Measurements from ENCODE around the gene GLS2. TPM values are rescaled to one million over a fixed set of nuclear protein-coding genes. Genes with fewer than 3 reads are reported as not detected.

The GLS2 gene
- total RNA-seq, 3 donors from 2014 or later: 0.16 to 5.1 (median 4.6) TPM

- H3K36me3 ChIP-seq: no peaks in the 10 kb centered on the region
- intact Hi-C loops (cut with DNase I; ENCODE audit: low total_unique reads): loop anchor here (2.0 kb wide), 1 partner anchor 350 kb away; the partner anchor contains the start of gene ZC3H10
- DNase-seq (ENCODE audit: low spot score in 2 of 2): peak in 1 of 2 donors; percentile 51
- peak overlapping the region; percentile 78 to 84 (median 81) for H3K4me3 ChIP-seq
- H3K27me3 ChIP-seq: no peaks in the 10 kb centered on the region
- peak overlapping the region; percentile 90 to 92 for H3K27ac ChIP-seq
- H3K9me3 ChIP-seq: no peaks in the 10 kb centered on the region
- no peak for TF ChIP-seq POLR2A (IDR thresholded peaks at IDR 0.05)
- H3K4me1 ChIP-seq: peaks cover 0 to 6% of the 10 kb centered on the region in 2 donors
Measured at GRCh38 chr12:56469007-56469930, 18.7 kb downstream of the GLS2 start.

DNA sequence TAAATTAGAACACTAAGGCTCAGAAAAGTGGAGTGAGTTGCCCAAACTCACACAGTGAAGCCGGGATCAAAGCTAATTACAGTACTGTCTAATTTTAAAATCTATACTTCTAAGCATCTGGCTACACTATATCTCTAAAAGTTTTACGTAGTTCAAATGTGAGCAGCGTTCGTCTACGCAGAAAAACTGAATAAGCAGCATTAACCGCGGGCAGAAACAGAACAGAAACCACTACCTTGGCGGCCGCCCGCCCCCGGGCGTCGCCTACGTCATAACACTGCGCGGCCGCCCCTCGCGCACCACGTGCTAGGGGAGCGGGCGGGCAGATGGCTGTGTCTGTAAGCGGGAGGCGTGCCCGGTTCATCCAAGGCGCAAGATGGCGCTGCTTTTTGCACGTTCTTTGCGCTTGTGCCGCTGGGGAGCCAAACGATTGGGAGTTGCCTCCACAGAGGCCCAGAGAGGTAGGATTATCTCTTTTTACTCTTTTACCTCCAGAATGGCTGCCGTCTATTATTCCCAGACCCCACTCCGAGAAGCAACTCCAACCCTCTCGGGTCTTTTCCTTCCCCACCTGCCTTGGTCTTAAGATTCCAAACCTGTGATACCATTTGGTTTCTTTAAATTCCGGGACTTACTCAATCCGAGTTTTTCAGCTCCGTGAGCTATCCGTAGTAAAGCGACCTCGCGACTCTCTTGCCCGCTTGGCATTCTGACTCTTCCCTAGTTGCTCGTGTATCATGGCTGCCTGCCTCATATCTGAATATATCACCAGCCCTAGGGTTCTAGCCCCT, 19.6 kb downstream of the GLS2 start, which contains the start of gene SPRYD4:
Gene SPRYD4, plus strand, starts transcription at position 363 of the 791 bp plus-strand sequence. Its CDS starts 14 bp downstream, at position 377.
- H3K27me3 ChIP-seq: no peaks in the 10 kb centered on the region
- H3K4me3 ChIP-seq: peak within 1 kb of the TSS; percentile 78 to 84 (median 81)
- TF ChIP-seq, protein P1, sequence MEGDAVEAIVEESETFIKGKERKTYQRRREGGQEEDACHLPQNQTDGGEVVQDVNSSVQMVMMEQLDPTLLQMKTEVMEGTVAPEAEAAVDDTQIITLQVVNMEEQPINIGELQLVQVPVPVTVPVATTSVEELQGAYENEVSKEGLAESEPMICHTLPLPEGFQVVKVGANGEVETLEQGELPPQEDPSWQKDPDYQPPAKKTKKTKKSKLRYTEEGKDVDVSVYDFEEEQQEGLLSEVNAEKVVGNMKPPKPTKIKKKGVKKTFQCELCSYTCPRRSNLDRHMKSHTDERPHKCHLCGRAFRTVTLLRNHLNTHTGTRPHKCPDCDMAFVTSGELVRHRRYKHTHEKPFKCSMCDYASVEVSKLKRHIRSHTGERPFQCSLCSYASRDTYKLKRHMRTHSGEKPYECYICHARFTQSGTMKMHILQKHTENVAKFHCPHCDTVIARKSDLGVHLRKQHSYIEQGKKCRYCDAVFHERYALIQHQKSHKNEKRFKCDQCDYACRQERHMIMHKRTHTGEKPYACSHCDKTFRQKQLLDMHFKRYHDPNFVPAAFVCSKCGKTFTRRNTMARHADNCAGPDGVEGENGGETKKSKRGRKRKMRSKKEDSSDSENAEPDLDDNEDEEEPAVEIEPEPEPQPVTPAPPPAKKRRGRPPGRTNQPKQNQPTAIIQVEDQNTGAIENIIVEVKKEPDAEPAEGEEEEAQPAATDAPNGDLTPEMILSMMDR (IDR thresholded peaks at IDR 0.05): peak in 2 of 3 donors; percentile 11 to 15
- TF ChIP-seq POLR2AphosphoS5 (IDR thresholded peaks at IDR 0.05) (peak; percentile 97 to 98 (median 98)), POLR2A (IDR thresholded peaks at IDR 0.05) (peak; percentile 96)
- H3K4me1 ChIP-seq: peaks cover 0 to 6% of the 10 kb centered on the region in 2 donors
- H3K36me3 ChIP-seq: no peaks in the 10 kb centered on the region
- peak within 1 kb of the TSS; percentile 90 to 92 for H3K27ac ChIP-seq
- DNase-seq (ENCODE audit: low spot score in 2 of 2): peak; percentile 92 to 93
- H3K9me3 ChIP-seq: no peaks in the 10 kb centered on the region
- intact Hi-C loops (cut with DNase I; ENCODE audit: low total_unique reads): loop anchor here (2.0 kb wide), 1 partner anchor 350 kb away; the partner anchor contains the start of gene ZC3H10

DNA sequence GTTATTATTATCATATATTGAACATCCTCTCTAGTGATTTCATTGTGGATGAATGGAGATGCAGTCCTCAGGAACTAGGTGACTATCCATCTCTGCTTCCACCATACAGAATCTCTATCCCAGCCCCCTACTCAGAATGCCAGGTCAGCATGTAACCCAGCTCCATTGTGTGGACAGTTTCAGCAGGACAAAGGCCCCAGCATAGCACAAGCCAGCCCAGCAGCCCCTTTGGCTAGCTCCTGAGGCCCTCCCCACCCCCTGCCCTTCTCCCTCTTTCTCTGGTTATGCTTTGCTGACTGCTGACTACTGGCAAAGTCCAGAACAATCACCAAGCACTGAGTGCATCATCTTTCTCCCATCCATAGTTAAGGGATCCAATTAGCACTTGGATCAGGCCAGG, 25.4 kb downstream of the GLS2 start:
- TF ChIP-seq, protein P1 (IDR thresholded peaks at IDR 0.05): no peak
- no peak for TF ChIP-seq POLR2AphosphoS5 (IDR thresholded peaks at IDR 0.05)
- no peak for TF ChIP-seq POLR2A (IDR thresholded peaks at IDR 0.05)
- Histone ChIP-seq H3K27me3 (no peaks in the 10 kb centered on the region), H3K36me3 (no peaks in the 10 kb centered on the region), H3K4me1 (no peaks in the 10 kb centered on the region), H3K4me3 (no peak overlapping the region), H3K27ac (no peak overlapping the region), H3K9me3 (no peaks in the 10 kb centered on the region)
- DNase-seq (ENCODE audit: low spot score in 2 of 2): no peak
- intact Hi-C loops (cut with DNase I; ENCODE audit: low total_unique reads): no loop called here

GRCh38 chr12:56461235-56462159, 26.5 kb downstream of the GLS2 start:
- no peak overlapping the region for H3K27ac ChIP-seq
- TF ChIP-seq POLR2A (IDR thresholded peaks at IDR 0.05): no peak
- TF ChIP-seq, protein P1 (IDR thresholded peaks at IDR 0.05): no peak
- no peak for TF ChIP-seq POLR2AphosphoS5 (IDR thresholded peaks at IDR 0.05)
- intact Hi-C loops (cut with DNase I; ENCODE audit: low total_unique reads): no loop called here
- no peaks in the 10 kb centered on the region for H3K36me3 ChIP-seq
- H3K27me3 ChIP-seq: no peaks in the 10 kb centered on the region
- H3K4me1 ChIP-seq: no peaks in the 10 kb centered on the region
- H3K9me3 ChIP-seq: no peaks in the 10 kb centered on the region
- no peak for DNase-seq (ENCODE audit: low spot score in 2 of 2)
- H3K4me3 ChIP-seq: no peak overlapping the region

DNA sequence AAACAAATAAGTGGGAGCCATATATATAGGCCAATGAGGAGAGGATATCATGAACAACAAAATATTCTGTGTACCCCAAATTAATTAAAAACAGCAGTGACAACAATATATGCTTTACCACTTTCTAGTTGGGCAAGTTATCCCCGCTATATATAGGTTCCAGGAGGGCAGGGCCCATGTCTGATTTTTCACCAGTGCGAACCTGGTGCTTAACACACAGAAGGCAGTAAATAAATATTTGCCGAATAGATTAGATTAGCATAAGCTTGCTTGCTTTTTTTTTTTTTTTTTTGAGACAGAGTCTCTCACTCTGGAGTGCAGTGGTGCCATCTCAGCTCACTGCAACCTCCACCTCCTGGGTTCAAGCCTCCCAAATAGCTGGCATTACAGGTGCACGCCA, 30.1 kb downstream of the GLS2 start:
- H3K27ac ChIP-seq: no peak overlapping the region
- DNase-seq (ENCODE audit: low spot score in 2 of 2): no peak
- TF ChIP-seq, protein P1 (IDR thresholded peaks at IDR 0.05): no peak
- H3K4me1 ChIP-seq: no peaks in the 10 kb centered on the region
- H3K4me3 ChIP-seq: no peak overlapping the region
- intact Hi-C loops (cut with DNase I; ENCODE audit: low total_unique reads): no loop called here
- H3K9me3 ChIP-seq: no peaks in the 10 kb centered on the region
- H3K36me3 ChIP-seq: no peaks in the 10 kb centered on the region
- H3K27me3 ChIP-seq: no peaks in the 10 kb centered on the region
